K562 (cell line): ENCODE results near the gene LRP1. TPM values are rescaled to one million over a fixed set of nuclear protein-coding genes. Genes with fewer than 3 reads are reported as not detected.

Experiments
- CCNT2 ChIP-seq: IDR thresholded peaks from 2 replicates; pipeline ENCODE4 v1.6.1; 2011; ENCODE audit warnings: borderline replicate concordance, low read depth, mild to moderate bottlenecking, moderate library complexity, mixed read lengths, low read length; ENCODE audit not compliant: insufficient read length; ENCODE audit errors: extremely low read depth
- HLTF ChIP-seq: fragments of 450-650 bp; IDR thresholded peaks from 2 replicates; pipeline ENCODE4 v1.6.1; 2016
- HMG20A ChIP-seq: fragments of 450-650 bp; formaldehyde crosslinking; conservative IDR thresholded peaks from 2 replicates; pipeline ENCODE4 v1.4.0; 2020; ENCODE audit warnings: mild to moderate bottlenecking, mixed read lengths
- JUN ChIP-seq, 2 experiments: sonication (generic) in 1 of 2; formaldehyde crosslinking in 1 of 2; IDR thresholded peaks; 2 replicates each; pipeline versions ENCODE4 v1.6.1 to v1.8.0; 2012 to 2022; ENCODE audit warnings: borderline replicate concordance in 2 of 2, mild to moderate bottlenecking in 2 of 2, improper control_type of control experiment in 1 of 2, low read depth in 1 of 2, low read length in 1 of 2, missing genetic modification reagents in 1 of 2
- MAZ ChIP-seq, 2 experiments: fragments of 450-650 bp in 1 of 2; sonication (generic) in 1 of 2; formaldehyde crosslinking; IDR thresholded peaks in 1 of 2; conservative IDR thresholded peaks in 1 of 2; 2 replicates each; pipeline versions ENCODE4 v1.4.0 to v1.5.0; 2020; ENCODE audit warnings: mild to moderate bottlenecking in 1 of 2, missing genetic modification reagents in 1 of 2
- MCM5 ChIP-seq: fragments of 450-650 bp; IDR thresholded peaks from 2 replicates; pipeline ENCODE4 v1.6.1; 2016; ENCODE audit warnings: low read depth
- MNT ChIP-seq, 2 experiments: fragments of 450-650 bp; conservative IDR thresholded peaks; 2 replicates each; pipeline ENCODE4 v1.6.1; 2017; ENCODE audit warnings: mild to moderate bottlenecking in 2 of 2, moderate library complexity in 2 of 2
- NR1H2 ChIP-seq: sonication (generic); formaldehyde crosslinking; IDR thresholded peaks from 2 replicates; pipeline ENCODE4 v1.4.0; 2020; ENCODE audit warnings: mild to moderate bottlenecking, missing genetic modification reagents
- NR2F6 ChIP-seq: fragments of 450-650 bp; formaldehyde crosslinking; IDR thresholded peaks from 2 replicates; pipeline ENCODE4 v1.4.0; 2020; ENCODE audit warnings: mild to moderate bottlenecking
- PHB ChIP-seq: fragments of 250-450 bp; sonication (Bioruptor Pico); IDR thresholded peaks from 2 replicates; pipeline ENCODE4 v1.5.0; 2021
- PHTF2 ChIP-seq: fragments of 250-450 bp; sonication (Bioruptor Pico); IDR thresholded peaks from 2 replicates; pipeline ENCODE4 v1.5.0; 2021; ENCODE audit warnings: mild to moderate bottlenecking
- POLR2G ChIP-seq: fragments of 200-400 bp; formaldehyde crosslinking; IDR thresholded peaks from 2 replicates; pipeline ENCODE4 v1.6.1; 2017; ENCODE audit warnings: low read depth, mild to moderate bottlenecking, antibody characterized with exemption, low read length, moderate library complexity
- RBFOX2 ChIP-seq: fragments of 200-400 bp; formaldehyde crosslinking; IDR thresholded peaks from 2 replicates; pipeline ENCODE4 v1.6.1; 2017; ENCODE audit warnings: low read depth, mild to moderate bottlenecking, low read length, moderate library complexity
- RNF2 ChIP-seq: sonication (generic); IDR thresholded peaks from 2 replicates; pipeline ENCODE4 v1.6.1; 2016
- SMARCA4 ChIP-seq: fragments of 450-650 bp; IDR thresholded peaks from 2 replicates; pipeline ENCODE4 v1.6.1; 2016
- TBL1XR1 ChIP-seq, 2 experiments: IDR thresholded peaks; 2 replicates each; pipeline ENCODE4 v1.6.1; 2012; ENCODE audit warnings: improper control_type of control experiment in 2 of 2, low read length in 2 of 2, mild to moderate bottlenecking in 1 of 2
- TBP ChIP-seq: optimal IDR thresholded peaks from 2 replicates; pipeline ENCODE3; 2011; ENCODE audit warnings: low read depth, low read length, improper control_type of control experiment
- TCFL5 ChIP-seq: fragments of 250-450 bp; sonication (Bioruptor Pico); conservative IDR thresholded peaks from 2 replicates; pipeline ENCODE4 v1.6.1; 2021; ENCODE audit warnings: mild to moderate bottlenecking, moderate library complexity, matching md5 sums
- ZBTB33 ChIP-seq: sonication (generic); formaldehyde crosslinking; IDR thresholded peaks from 2 replicates; pipeline ENCODE4 v1.8.1; 2023; ENCODE audit warnings: mild to moderate bottlenecking, missing genetic modification reagents
- ZNF518B ChIP-seq: fragments of 250-450 bp; sonication (Bioruptor Pico); IDR thresholded peaks from 2 replicates; pipeline ENCODE4 v1.5.0; 2021; ENCODE audit warnings: mild to moderate bottlenecking, moderate library complexity
- ZZZ3 ChIP-seq: fragments of 450-650 bp; IDR thresholded peaks from 2 replicates; pipeline ENCODE4 v1.6.1; 2016; ENCODE audit warnings: antibody characterized with exemption, mild to moderate bottlenecking, moderate library complexity
- polyA plus RNA-seq, 8 experiments: library from polyadenylated mRNA; depleted of rRNA in 4 of 8; stranded (reverse) in 5 of 8; unstranded in 3 of 8; fragments of >200 nt; fragmentation: Nextera tagmentation in 2 of 8; fragmentation: Illumina TruSeq in 1 of 8; extraction: Ambion mirVana in 2 of 8; extraction: Trizol in 1 of 8; gene quantifications; 2 replicates each; pipeline versions ENCODE4 v1.2.1 to v1.2.3, GENCODE V29; 2011 to 2014; ENCODE audit warnings: inconsistent platforms in 1 of 8, missing spikeins in 1 of 8
- total RNA-seq, 7 experiments: library from RNA; depleted of rRNA in 6 of 7; stranded (reverse); fragments of >200 nt in 6 of 7; fragmentation: Illumina TruSeq in 2 of 7; extraction: Trizol in 2 of 7; gene quantifications; 2 replicates each; pipeline versions ENCODE4 v1.2.1 to v1.2.3, GENCODE V29; 2011 to 2021; ENCODE audit warnings: low replicate concordance in 1 of 7

The LRP1 gene
- total and polyA plus RNA-seq, 9 of the 15 experiments (the other 6 are each of a cell fraction or from before 2014, with no cell fraction given) = 0.04 to 0.64 (median 0.19) TPM; not detected in 2

GRCh38 chr12:57101892-57102695 is 26.2 kb upstream of the LRP1 start (continued):
- TF ChIP-seq TCFL5 = no peak
- peak; percentile 35; the same call in 1 of the 2 replicates for TF ChIP-seq RBFOX2
- no peak for TF ChIP-seq NR2F6 (CRISPR knock-in tag)
- peak; percentile 18 for TF ChIP-seq TBP
- no peak for TF ChIP-seq MAZ (CRISPR knock-in tag; conservative IDR thresholded peaks at IDR 0.05 in 1 of 2, IDR thresholded peaks at IDR 0.05 in 1 of 2)
- no peak for TF ChIP-seq ZZZ3
- TF ChIP-seq MNT (conservative IDR thresholded peaks at IDR 0.05) = peak in 1 of 2 experiments; percentile 49; a peak in 1 of 4 replicates
- TF ChIP-seq CCNT2 = peak; percentile 28
- 0 out of 2 replicates have a peak, but pooled peaks have one; percentile 34 for TF ChIP-seq SMARCA4
- TF ChIP-seq PHB = no peak
- TF ChIP-seq HMG20A (CRISPR knock-in tag) = no peak
- TF ChIP-seq ZNF518B (CRISPR knock-in tag) = no peak
- peak; percentile 61; the same call in 1 of the 2 replicates for TF ChIP-seq JUN (IDR thresholded peaks at IDR 0.05; ENCODE audit: borderline replicate concordance, low read depth, low read length)
- TF ChIP-seq JUN (CRISPR knock-in tag; IDR thresholded peaks at IDR 0.05; ENCODE audit: borderline replicate concordance) = no peak
- no peak for TF ChIP-seq MCM5
- peak in 1 of 2 experiments; percentile 42; a peak in 1 of 4 replicates for TF ChIP-seq TBL1XR1 (IDR thresholded peaks at IDR 0.05; ENCODE audit: low read length in 2 of 2)
- TF ChIP-seq NR1H2 (CRISPR knock-in tag) = no peak
- TF ChIP-seq RNF2 = no peak; the same call in 1 of the 2 replicates
- no peak for TF ChIP-seq ZBTB33 (CRISPR knock-in tag)
- no peak for TF ChIP-seq PHTF2
- TF ChIP-seq HLTF = no peak
- TF ChIP-seq POLR2G = 0 out of 2 replicates have a peak, but pooled peaks have one; percentile 20
